ENCODE measurements around the gene SPECC1.
"Not testable (repeated sequence)": the region's sequence is repeated elsewhere in the genome, so short reads cannot be mapped to it uniquely, and the experiment has no call there.

The SPECC1 gene

GRCh38 chr17:20158580-20158979 is 149.4 kb downstream of the SPECC1 start:
- H3K4me3 ChIP-seq (ENCODE audit: low read depth, low read length), result no peak overlapping the region

- no peak overlapping the region for H3K4me3 ChIP-seq (ENCODE audit: low read depth, low read length)
Observed at GRCh38 chr17:20159406-20160069, 150.4 kb downstream of the SPECC1 start.

- H3K4me3 ChIP-seq (ENCODE audit: low read depth, low read length), result not testable (repeated sequence)
Observed at GRCh38 chr17:20165516-20165915, 156.4 kb downstream of the SPECC1 start.

GRCh38 chr17:20170085-20170484 is 160.9 kb downstream of the SPECC1 start:
- H3K4me3 ChIP-seq (ENCODE audit: low read depth, low read length), result no peak overlapping the region

- H3K4me3 ChIP-seq (ENCODE audit: low read depth, low read length), result no peak overlapping the region
Observed at GRCh38 chr17:20171741-20172365, 162.7 kb downstream of the SPECC1 start.

GRCh38 chr17:20172376-20172775 is 163.2 kb downstream of the SPECC1 start:
- H3K4me3 ChIP-seq (ENCODE audit: low read depth, low read length), result no peak overlapping the region

GRCh38 chr17:20173091-20173490 is 163.9 kb downstream of the SPECC1 start:
- H3K4me3 ChIP-seq (ENCODE audit: low read depth, low read length), result no peak overlapping the region

- H3K4me3 ChIP-seq (ENCODE audit: low read depth, low read length), result no peak overlapping the region
Observed at GRCh38 chr17:20174588-20175265, 165.6 kb downstream of the SPECC1 start.

GRCh38 chr17:20179041-20179440 is 169.9 kb downstream of the SPECC1 start:
- no peak overlapping the region for H3K4me3 ChIP-seq (ENCODE audit: low read depth, low read length)

GRCh38 chr17:20180661-20181060 is 171.5 kb downstream of the SPECC1 start:
- H3K4me3 ChIP-seq (ENCODE audit: low read depth, low read length), result no peak overlapping the region

GRCh38 chr17:20184181-20184580 is 175.0 kb downstream of the SPECC1 start:
- H3K4me3 ChIP-seq (ENCODE audit: low read depth, low read length), result no peak overlapping the region

GRCh38 chr17:20184977-20185619 is 175.9 kb downstream of the SPECC1 start:
- H3K4me3 ChIP-seq (ENCODE audit: low read depth, low read length), result no peak overlapping the region

- H3K4me3 ChIP-seq (ENCODE audit: low read depth, low read length), result no peak overlapping the region
Observed at GRCh38 chr17:20187049-20187448, 177.9 kb downstream of the SPECC1 start.

GRCh38 chr17:20189302-20189701 is 180.1 kb downstream of the SPECC1 start:
- H3K4me3 ChIP-seq (ENCODE audit: low read depth, low read length), result no peak overlapping the region

GRCh38 chr17:20189979-20190378 is 180.8 kb downstream of the SPECC1 start:
- H3K4me3 ChIP-seq (ENCODE audit: low read depth, low read length), result no peak overlapping the region

GRCh38 chr17:20190605-20191004 is 181.4 kb downstream of the SPECC1 start:
- no peak overlapping the region for H3K4me3 ChIP-seq (ENCODE audit: low read depth, low read length)

GRCh38 chr17:20191056-20191455 is 181.9 kb downstream of the SPECC1 start:
- no peak overlapping the region for H3K4me3 ChIP-seq (ENCODE audit: low read depth, low read length)

GRCh38 chr17:20196286-20196685 is 187.1 kb downstream of the SPECC1 start:
- H3K4me3 ChIP-seq (ENCODE audit: low read depth, low read length), result not testable (repeated sequence)

- no peak overlapping the region for H3K4me3 ChIP-seq (ENCODE audit: low read depth, low read length)
Observed at GRCh38 chr17:20197272-20197926, 188.2 kb downstream of the SPECC1 start.

- no peak overlapping the region for H3K4me3 ChIP-seq (ENCODE audit: low read depth, low read length)
Observed at GRCh38 chr17:20200016-20200795, 191.0 kb downstream of the SPECC1 start.

Measured in iPS-11a (cell line).